ENCODE results near the gene CYTH3.

- TF ChIP-seq PHF20 (CRISPR knock-in tag; IDR thresholded peaks at IDR 0.05) (no peak), ATF2 (CRISPR knock-in tag; IDR thresholded peaks at IDR 0.05) (no peak), EZH2 (conservative IDR thresholded peaks at IDR 0.05; ENCODE audit: low read depth, low read length) (no peak), CTCF (CRISPR knock-in tag; IDR thresholded peaks at IDR 0.05) (no peak), MAFG (CRISPR knock-in tag; IDR thresholded peaks at IDR 0.05) (no peak)
Measured at GRCh38 chr7:6260291-6261187, 11.9 kb downstream of the CYTH3 start.
